MG63 (cell line): ENCODE measurements around the gene CCHCR1. TPM values are rescaled to one million over a fixed set of nuclear protein-coding genes. Genes with fewer than 3 reads are reported as not detected.
"Not testable (repeated sequence)": the region's sequence is repeated elsewhere in the genome, so short reads cannot be mapped to it uniquely, and the experiment has no call there.

Source experiments
- DNase-seq: peaks from one replicate; pipeline ENCODE4 v3.0.0-alpha.2; 2020
- H3K27me3 ChIP-seq: fragments of 250-450 bp; sonication (Bioruptor Pico); 2 replicates; pipeline ENCODE4 v1.5.1; 2020; ENCODE audit warnings: mild to moderate bottlenecking, moderate library complexity
- H3K36me3 ChIP-seq: fragments of 250-450 bp; sonication (Bioruptor Pico); 2 replicates; pipeline ENCODE4 v1.5.1; 2020; ENCODE audit warnings: mild to moderate bottlenecking, moderate library complexity
- H3K4me3 ChIP-seq: fragments of 250-450 bp; sonication (Bioruptor Pico); 2 replicates; pipeline ENCODE4 v1.5.1; 2020; ENCODE audit warnings: mild to moderate bottlenecking, moderate library complexity
- H3K9me3 ChIP-seq: fragments of 250-450 bp; sonication (Bioruptor Pico); 2 replicates; pipeline ENCODE4 v1.5.1; 2020; ENCODE audit warnings: mild to moderate bottlenecking, moderate library complexity
- total RNA-seq: library from RNA; depleted of rRNA; stranded (reverse); fragments of >200 nt; shearing (Covaris generic); gene quantifications from 2 replicates; pipeline ENCODE4 v1.2.3, GENCODE V29; 2014; ENCODE audit warnings: low replicate concordance; rRNA removed

Gene CCHCR1
- total RNA-seq = 9.6 and 21.7 TPM in 2 replicates

- no peaks in the 10 kb centered on the region; the same call in none of the 2 replicates for H3K36me3 ChIP-seq
- DNase-seq = no peak
Observed at GRCh38 chr6:31157513-31158139, at the start of gene CCHCR1. CCHCR1 (minus strand) TSS chr6:31157802; CDS start chr6:31157600, 202 bp downstream.

DNA sequence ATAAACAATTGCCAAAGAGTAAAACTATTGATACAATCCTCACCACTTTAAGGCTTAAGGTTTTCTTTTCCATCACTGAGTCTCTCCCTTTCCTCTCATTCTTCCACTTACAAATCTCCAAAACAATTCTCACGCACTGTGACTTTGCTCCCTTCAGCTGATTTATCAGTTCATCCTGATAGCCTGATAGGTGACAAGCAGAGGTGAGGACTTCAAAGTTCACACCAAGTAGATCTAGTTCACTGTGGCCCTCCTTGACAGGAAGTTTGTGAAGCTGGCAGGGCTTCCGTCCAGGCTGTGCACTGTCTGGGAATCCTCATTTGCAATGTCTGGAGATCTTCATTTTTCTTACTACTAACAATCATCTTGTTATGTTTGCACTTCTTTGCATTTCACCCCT is 48.0 kb upstream of the CCHCR1 start:
- no peaks in the 10 kb centered on the region for H3K36me3 ChIP-seq
- DNase-seq = no peak
- no peak overlapping the region for H3K4me3 ChIP-seq
- no peaks in the 10 kb centered on the region for H3K9me3 ChIP-seq
- no peaks in the 10 kb centered on the region for H3K27me3 ChIP-seq

More at GRCh38 chr6:31157513-31158139, at the start of gene CCHCR1:
- Histone ChIP-seq H3K9me3 (no peaks in the 10 kb centered on the region), H3K4me3 (peak within 1 kb of the TSS; percentile 74), H3K27me3 (no peaks in the 10 kb centered on the region)

DNA sequence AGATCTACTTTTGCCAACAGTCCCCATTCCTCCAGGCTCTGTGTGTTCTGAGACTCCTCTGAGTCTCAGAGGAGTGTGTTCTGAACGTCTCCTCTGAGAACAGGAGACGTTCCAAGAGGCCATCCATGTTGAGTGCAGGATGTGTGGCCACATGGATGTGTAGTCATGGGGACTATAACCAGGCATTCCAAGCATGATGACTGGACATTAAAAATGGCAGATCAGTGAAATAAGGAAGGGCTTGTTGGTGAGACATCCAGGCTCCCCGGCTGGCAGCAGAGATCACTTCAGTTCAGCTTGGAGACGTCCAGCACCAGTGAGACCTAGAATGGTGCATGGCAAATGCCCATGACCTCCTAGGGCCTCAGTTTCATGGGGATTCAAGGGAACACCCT is 47.1 kb upstream of the CCHCR1 start:
- Histone ChIP-seq H3K4me3 (no peak overlapping the region), H3K9me3 (no peaks in the 10 kb centered on the region), H3K36me3 (no peaks in the 10 kb centered on the region), H3K27me3 (no peaks in the 10 kb centered on the region)
- no peak for DNase-seq

GRCh38 chr6:31203345-31203979 is 45.9 kb upstream of the CCHCR1 start:
- peak; percentile 64 for DNase-seq
- H3K9me3 ChIP-seq = no peaks in the 10 kb centered on the region

GRCh38 chr6:31202259-31203166 is 44.9 kb upstream of the CCHCR1 start:
- DNase-seq = no peak

More at GRCh38 chr6:31203345-31203979, 45.9 kb upstream of the CCHCR1 start:
- H3K27me3 ChIP-seq = no peaks in the 10 kb centered on the region
- H3K36me3 ChIP-seq = no peaks in the 10 kb centered on the region
- peak overlapping the region; percentile 46 for H3K4me3 ChIP-seq

GRCh38 chr6:31199105-31199452 is 41.5 kb upstream of the CCHCR1 start:
- not testable (repeated sequence) for H3K36me3 ChIP-seq, DNase-seq, H3K9me3 ChIP-seq, H3K27me3 ChIP-seq, H3K4me3 ChIP-seq

More at GRCh38 chr6:31202259-31203166, 44.9 kb upstream of the CCHCR1 start:
- no peaks in the 10 kb centered on the region for H3K36me3 ChIP-seq
- H3K27me3 ChIP-seq = no peaks in the 10 kb centered on the region
- H3K9me3 ChIP-seq = no peaks in the 10 kb centered on the region
- no peak overlapping the region for H3K4me3 ChIP-seq

DNA sequence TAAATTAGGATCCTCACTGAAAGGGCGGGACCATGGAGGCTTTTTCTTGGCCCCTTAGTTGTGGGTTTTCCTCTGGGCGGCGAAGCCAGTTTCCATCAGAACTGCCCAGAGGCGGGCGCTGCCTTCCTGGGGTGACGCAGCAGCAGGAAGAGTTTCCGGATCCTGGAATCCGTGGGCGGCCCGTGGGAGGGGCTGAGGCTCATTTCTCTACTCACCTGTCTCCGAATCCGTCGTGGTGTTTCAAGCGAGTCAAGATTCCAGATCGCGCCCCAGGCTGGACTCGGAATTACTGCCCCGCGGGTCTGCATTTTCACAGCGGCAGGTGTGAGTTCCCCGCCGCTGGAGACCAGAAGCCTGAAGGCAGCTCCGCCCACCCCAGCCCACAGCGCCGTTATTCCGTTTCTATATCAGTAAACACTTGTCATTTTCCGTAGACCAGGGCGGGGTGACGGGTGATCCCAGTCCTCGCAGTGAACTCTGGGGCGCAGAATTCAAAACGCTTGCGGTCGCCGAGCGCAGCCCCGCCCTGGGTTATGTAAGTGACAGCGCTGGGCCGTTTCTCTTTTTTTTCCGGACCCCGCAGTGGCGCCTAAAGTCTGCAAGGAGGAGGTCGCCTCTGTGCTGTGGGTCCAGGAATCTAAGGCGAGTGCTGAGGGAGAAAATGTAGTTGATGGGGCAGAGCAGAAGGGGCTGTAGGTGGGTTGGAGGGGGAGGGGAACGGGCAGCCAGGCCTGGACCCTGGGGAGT is 40.1 kb upstream of the CCHCR1 start:
- H3K9me3 ChIP-seq = no peaks in the 10 kb centered on the region
- no peaks in the 10 kb centered on the region for H3K36me3 ChIP-seq
- H3K4me3 ChIP-seq = peak overlapping the region; percentile 83
- no peaks in the 10 kb centered on the region for H3K27me3 ChIP-seq
- peak; percentile 84 for DNase-seq

DNA sequence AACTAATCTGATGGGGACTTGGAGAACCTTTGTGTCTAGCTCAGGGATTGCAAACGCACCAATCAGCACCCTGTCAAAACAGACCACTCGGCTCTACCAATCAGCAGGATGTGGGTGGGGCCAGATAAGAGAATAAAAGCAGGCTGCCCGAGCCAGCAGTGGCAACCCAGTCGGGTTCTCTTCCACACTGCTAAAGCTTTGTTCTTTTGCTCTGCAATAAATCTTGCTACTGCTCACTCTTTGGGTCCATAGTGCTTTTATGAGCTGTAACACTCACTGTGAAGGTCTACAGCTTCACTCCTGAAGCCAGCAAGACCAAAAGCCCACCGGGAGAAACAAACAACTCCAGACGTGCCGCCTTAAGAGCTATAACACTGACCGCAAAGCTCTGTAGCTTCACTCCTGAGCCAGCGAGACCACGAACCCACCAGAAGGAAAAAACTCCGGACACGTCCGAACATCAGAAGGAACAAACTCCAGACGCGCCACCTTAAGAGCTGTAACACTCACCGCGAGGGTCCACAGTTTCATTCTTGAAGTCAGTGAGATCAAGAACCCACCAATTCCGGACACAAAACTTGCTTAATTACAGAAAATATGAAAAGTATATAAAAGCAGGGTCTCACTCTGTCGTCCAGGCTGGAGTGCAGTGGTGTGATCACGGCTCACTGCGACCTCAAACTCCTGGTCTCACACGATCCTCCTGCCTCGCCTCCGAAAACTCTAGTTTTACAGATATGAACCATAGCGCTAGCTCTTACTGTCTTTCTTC is 38.8 kb upstream of the CCHCR1 start:
- not testable (repeated sequence) for H3K4me3 ChIP-seq, DNase-seq, H3K27me3 ChIP-seq, H3K36me3 ChIP-seq, H3K9me3 ChIP-seq

- not testable (repeated sequence) for DNase-seq, H3K27me3 ChIP-seq, H3K9me3 ChIP-seq, H3K4me3 ChIP-seq, H3K36me3 ChIP-seq
Observed at GRCh38 chr6:31195308-31195979, 37.8 kb upstream of the CCHCR1 start.

DNA sequence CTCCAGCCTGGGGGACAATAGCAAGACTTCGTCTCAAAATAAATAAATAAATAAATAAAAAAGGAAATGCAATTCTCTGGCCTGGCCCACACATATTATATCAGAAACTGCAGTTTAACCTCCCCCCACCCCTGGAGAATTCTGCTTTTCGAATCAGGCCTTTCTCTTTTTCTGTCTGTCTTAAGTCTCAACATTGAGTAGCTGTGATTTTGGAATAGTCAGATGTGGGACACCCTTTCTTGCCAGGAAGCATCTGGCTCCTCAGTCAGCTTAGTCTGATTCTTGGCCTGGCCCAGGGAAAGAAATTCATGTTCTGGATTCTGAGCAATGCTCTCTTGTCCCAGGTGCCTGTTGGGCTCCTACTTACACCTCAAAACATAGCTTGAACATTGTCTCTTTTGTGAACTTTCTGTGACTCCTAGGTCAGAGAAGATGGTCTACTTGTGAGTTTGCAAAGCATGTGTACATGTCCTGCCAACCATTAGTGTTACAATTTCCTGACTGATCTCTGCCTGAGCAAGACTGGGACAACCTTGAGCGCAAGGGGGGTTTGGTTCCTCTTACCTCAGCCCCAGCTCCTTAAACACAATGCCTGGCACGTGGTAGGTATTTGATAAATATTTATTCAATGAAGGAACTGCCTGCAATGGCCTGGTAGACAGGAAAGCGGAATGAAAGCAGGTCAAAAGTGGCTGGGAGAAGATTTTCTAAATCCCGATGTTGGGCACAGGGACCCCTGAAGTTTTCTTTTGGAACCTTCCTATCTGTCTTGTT is 36.6 kb upstream of the CCHCR1 start:
- Histone ChIP-seq H3K9me3 (no peaks in the 10 kb centered on the region), H3K27me3 (no peaks in the 10 kb centered on the region), H3K36me3 (no peaks in the 10 kb centered on the region), H3K4me3 (no peak overlapping the region)
- no peak for DNase-seq

DNA sequence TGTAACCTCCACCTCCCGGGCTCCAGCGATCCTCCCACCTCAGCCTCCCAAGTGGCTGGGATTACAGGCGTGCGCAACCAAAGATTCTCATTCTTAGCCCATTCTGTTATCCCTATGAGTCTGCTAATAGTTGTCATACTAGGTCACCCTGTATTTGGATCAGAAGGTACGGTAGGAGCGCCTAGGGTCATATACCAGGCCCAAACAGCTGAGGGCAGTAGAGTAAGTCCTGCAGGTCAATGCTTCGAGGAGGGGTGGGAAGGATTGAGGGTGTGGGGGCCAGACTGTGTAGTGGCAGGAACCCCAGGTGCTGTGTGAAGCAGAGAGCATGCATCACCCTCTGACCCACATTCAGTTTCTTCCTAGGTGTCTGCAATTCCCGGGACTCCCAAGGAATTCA is 35.6 kb upstream of the CCHCR1 start:
- H3K4me3 ChIP-seq = no peak overlapping the region
- no peak for DNase-seq
- no peaks in the 10 kb centered on the region for H3K27me3 ChIP-seq
- no peaks in the 10 kb centered on the region for H3K36me3 ChIP-seq
- no peaks in the 10 kb centered on the region for H3K9me3 ChIP-seq

DNA sequence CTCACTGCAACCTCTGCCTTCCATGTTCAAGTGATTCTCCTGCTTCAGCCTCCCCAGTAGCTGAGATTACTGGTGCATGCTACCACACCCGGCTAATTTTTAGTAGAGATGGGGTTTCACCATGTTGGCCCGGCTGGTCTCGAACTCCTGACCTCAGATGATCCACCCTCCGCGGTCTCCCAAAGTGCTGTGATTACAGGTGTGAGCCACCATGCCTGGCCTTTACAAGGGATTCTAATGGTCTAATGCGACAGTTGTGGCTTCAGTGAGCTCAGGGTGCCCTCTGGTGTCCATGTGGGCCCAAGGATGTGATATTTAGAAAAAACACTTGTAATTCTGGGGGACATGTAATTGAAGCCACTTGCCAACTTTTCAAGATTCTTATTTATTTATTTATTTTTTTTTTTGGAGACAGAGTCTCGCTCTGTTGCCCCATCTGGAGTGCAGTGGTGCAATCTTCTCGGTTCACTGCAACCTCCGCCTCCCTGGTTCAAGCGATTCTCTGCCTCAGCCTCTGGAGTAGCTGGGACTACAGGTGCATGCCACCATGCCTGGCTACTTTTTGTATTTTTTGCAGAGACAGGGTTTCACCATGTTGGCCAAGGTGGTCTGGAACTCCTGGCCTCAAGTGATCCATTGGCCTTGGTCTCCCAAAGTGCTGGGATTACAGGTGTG is 35.0 kb upstream of the CCHCR1 start:
- H3K4me3 ChIP-seq, H3K9me3 ChIP-seq, H3K27me3 ChIP-seq, H3K36me3 ChIP-seq: not testable (repeated sequence)
- peak; percentile 48 for DNase-seq

DNA sequence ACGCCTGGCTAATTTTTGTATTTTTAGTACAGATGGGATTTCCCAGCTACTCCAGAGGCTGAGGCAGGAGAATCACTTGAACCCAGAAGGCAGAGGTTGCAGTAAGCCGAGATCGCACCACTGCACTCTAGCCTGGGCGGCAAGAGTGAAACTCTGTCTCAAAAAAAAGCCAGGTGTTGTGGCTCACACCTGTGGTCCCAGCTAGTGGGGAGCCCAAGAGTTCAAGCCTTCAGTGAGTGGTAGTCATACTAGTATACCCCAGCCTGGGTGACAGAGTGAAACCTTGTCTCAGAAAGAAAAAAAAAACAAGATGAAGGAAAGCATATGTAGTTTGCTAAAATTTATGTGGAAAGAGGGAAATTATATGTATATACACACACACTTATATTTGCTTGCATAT is 32.9 kb upstream of the CCHCR1 start:
- H3K9me3 ChIP-seq = no peaks in the 10 kb centered on the region

DNA sequence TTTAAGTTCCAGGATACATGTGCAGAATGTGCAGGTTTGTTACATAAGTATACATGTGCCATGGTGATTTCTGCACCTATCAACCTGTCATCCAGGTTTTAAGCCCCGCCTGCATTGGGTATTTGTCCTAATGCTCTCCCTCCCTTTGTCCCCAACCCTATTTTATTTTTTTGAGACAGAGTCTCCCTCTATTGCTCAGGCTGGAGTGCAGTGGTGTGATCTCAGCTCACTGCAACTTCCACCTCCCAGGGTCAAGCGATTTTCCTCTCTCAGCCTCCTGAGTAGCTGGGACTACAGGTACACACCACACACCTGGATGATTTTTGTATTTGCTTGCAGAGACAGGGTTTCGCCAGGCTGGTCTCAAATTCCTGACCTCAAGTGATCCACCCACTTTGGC is 31.6 kb upstream of the CCHCR1 start:
- not testable (repeated sequence) for DNase-seq, H3K36me3 ChIP-seq, H3K9me3 ChIP-seq, H3K27me3 ChIP-seq, H3K4me3 ChIP-seq

More for the DNA sequence above, 32.9 kb upstream of the CCHCR1 start:
- no peaks in the 10 kb centered on the region for H3K27me3 ChIP-seq
- H3K4me3 ChIP-seq = no peak overlapping the region
- no peak for DNase-seq
- H3K36me3 ChIP-seq = no peaks in the 10 kb centered on the region
